Measurements from ENCODE around the gene FNTB. TPM values are rescaled to one million over a fixed set of nuclear protein-coding genes. Genes with fewer than 3 reads are reported as not detected.
"Not testable (repeated sequence)": the region's sequence is repeated elsewhere in the genome, so short reads cannot be mapped to it uniquely, and the experiment has no call there.

The FNTB gene
- total RNA-seq, 2 experiments from 2014 or later = 15.0 to 15.6 TPM

- CTCF ChIA-PET = interaction anchor here (0.6 kb wide), 1 partner anchor 598 kb away, joined by 4 read pairs; no protein-coding TSS in a partner anchor
- no peak overlapping the region for H3K4me3 Mint-ChIP-seq
- no peaks in the 10 kb centered on the region for H3K9me3 Mint-ChIP-seq (ENCODE audit: low read depth)
- H3K27me3 Mint-ChIP-seq = no peaks in the 10 kb centered on the region
- peaks cover 2% of the 10 kb centered on the region for H3K4me1 Mint-ChIP-seq
- peaks cover 5% of the 10 kb centered on the region for H3K36me3 Mint-ChIP-seq
- no peak overlapping the region for H3K27ac Mint-ChIP-seq
- ATAC-seq (no peak), DNase-seq (no peak)
Measured at GRCh38 chr14:65016471-65016870, 29.8 kb downstream of the FNTB start.

GRCh38 chr14:65019944-65020566 lies 33.4 kb downstream of the FNTB start:
- CTCF ChIA-PET = interaction anchor here (0.9 to 3.4 kb wide), 15 partner anchors 10 to 197 kb away, joined by 3 to 39 read pairs (median 4); partner anchors contain the start of gene FNTB
- Mint-ChIP-seq H3K9me3 (ENCODE audit: low read depth) (no peaks in the 10 kb centered on the region), H3K4me1 (peaks cover 2% of the 10 kb centered on the region)

GRCh38 chr14:65024957-65025356 lies 38.3 kb downstream of the FNTB start:
- ATAC-seq (no peak), DNase-seq (no peak)
- no peak overlapping the region for H3K27ac Mint-ChIP-seq
- H3K4me1 Mint-ChIP-seq = peaks cover under 1% of the 10 kb centered on the region
- H3K9me3 Mint-ChIP-seq (ENCODE audit: low read depth) = no peaks in the 10 kb centered on the region
- CTCF ChIA-PET = interaction anchor here (1.3 to 1.7 kb wide), 2 partner anchors 19 to 202 kb away, joined by 4 to 5 read pairs; no protein-coding TSS in a partner anchor
- no peaks in the 10 kb centered on the region for H3K27me3 Mint-ChIP-seq
- H3K36me3 Mint-ChIP-seq = peaks cover 10% of the 10 kb centered on the region
- H3K4me3 Mint-ChIP-seq = no peak overlapping the region

More at GRCh38 chr14:65019944-65020566, 33.4 kb downstream of the FNTB start:
- DNase-seq (no peak), ATAC-seq (peak; percentile 57)
- H3K27me3 Mint-ChIP-seq = no peaks in the 10 kb centered on the region
- H3K4me3 Mint-ChIP-seq = no peak overlapping the region
- H3K36me3 Mint-ChIP-seq = peaks cover 2% of the 10 kb centered on the region
- no peak overlapping the region for H3K27ac Mint-ChIP-seq

GRCh38 chr14:65025818-65026217 lies 39.1 kb downstream of the FNTB start:
- Mint-ChIP-seq H3K9me3 (ENCODE audit: low read depth) (no peaks in the 10 kb centered on the region), H3K27me3 (no peaks in the 10 kb centered on the region), H3K27ac (no peak overlapping the region), H3K4me3 (no peak overlapping the region), H3K4me1 (no peaks in the 10 kb centered on the region), H3K36me3 (peaks cover 10% of the 10 kb centered on the region)
- CTCF ChIA-PET = no interaction called here
- no peak for DNase-seq
- no peak for ATAC-seq

GRCh38 chr14:65026526-65026925 lies 39.8 kb downstream of the FNTB start:
- Mint-ChIP-seq H3K9me3 (ENCODE audit: low read depth) (no peaks in the 10 kb centered on the region), H3K4me1 (no peaks in the 10 kb centered on the region), H3K4me3 (no peak overlapping the region), H3K27ac (no peak overlapping the region), H3K36me3 (peaks cover 12% of the 10 kb centered on the region), H3K27me3 (no peaks in the 10 kb centered on the region)
- ATAC-seq = no peak
- no peak for DNase-seq
- CTCF ChIA-PET = no interaction called here

- CTCF ChIA-PET = no interaction called here
Measured at GRCh38 chr14:65027127-65027799, 40.6 kb downstream of the FNTB start.

GRCh38 chr14:65028937-65029336 lies 42.2 kb downstream of the FNTB start:
- peaks cover 20% of the 10 kb centered on the region for H3K36me3 Mint-ChIP-seq
- H3K27ac Mint-ChIP-seq = no peak overlapping the region
- no peak for DNase-seq
- H3K4me3 Mint-ChIP-seq = no peak overlapping the region
- no peaks in the 10 kb centered on the region for H3K9me3 Mint-ChIP-seq (ENCODE audit: low read depth)
- H3K27me3 Mint-ChIP-seq = no peaks in the 10 kb centered on the region
- CTCF ChIA-PET = no interaction called here
- no peak for ATAC-seq
- no peaks in the 10 kb centered on the region for H3K4me1 Mint-ChIP-seq

More at GRCh38 chr14:65027127-65027799, 40.6 kb downstream of the FNTB start:
- Mint-ChIP-seq H3K36me3 (peaks cover 14% of the 10 kb centered on the region), H3K27ac (no peak overlapping the region), H3K4me3 (no peak overlapping the region), H3K27me3 (no peaks in the 10 kb centered on the region), H3K4me1 (no peaks in the 10 kb centered on the region), H3K9me3 (ENCODE audit: low read depth) (no peaks in the 10 kb centered on the region)
- ATAC-seq = no peak
- no peak for DNase-seq

GRCh38 chr14:65031321-65031720 lies 44.6 kb downstream of the FNTB start:
- H3K4me3 Mint-ChIP-seq; H3K27me3 Mint-ChIP-seq; H3K4me1 Mint-ChIP-seq; ATAC-seq; H3K27ac Mint-ChIP-seq; DNase-seq; H3K9me3 Mint-ChIP-seq (ENCODE audit: low read depth): not testable (repeated sequence)
- CTCF ChIA-PET = interaction anchor here (0.7 to 0.8 kb wide), 2 partner anchors 10 to 12 kb away, joined by 3 read pairs; no protein-coding TSS in a partner anchor
- H3K36me3 Mint-ChIP-seq = peaks cover 20% of the 10 kb centered on the region

- Mint-ChIP-seq H3K27ac (no peak overlapping the region), H3K4me1 (no peaks in the 10 kb centered on the region), H3K36me3 (peaks cover 19% of the 10 kb centered on the region), H3K27me3 (no peaks in the 10 kb centered on the region), H3K4me3 (no peak overlapping the region), H3K9me3 (ENCODE audit: low read depth) (no peaks in the 10 kb centered on the region)
- ATAC-seq = no peak
- DNase-seq = no peak
- CTCF ChIA-PET = interaction anchor here (1.3 kb wide), 1 partner anchor 38 kb away, joined by 3 read pairs; no protein-coding TSS in a partner anchor
Measured at GRCh38 chr14:65032319-65032718, 45.6 kb downstream of the FNTB start.

- peaks cover 14% of the 10 kb centered on the region for H3K36me3 Mint-ChIP-seq
- H3K4me1 Mint-ChIP-seq = no peaks in the 10 kb centered on the region
- H3K27ac Mint-ChIP-seq = no peak overlapping the region
- no peak for ATAC-seq
- no peak for DNase-seq
- CTCF ChIA-PET = interaction anchor here (0.7 to 1.3 kb wide), 2 partner anchors 39 to 87 kb away, joined by 3 to 5 read pairs; no protein-coding TSS in a partner anchor
- H3K27me3 Mint-ChIP-seq = no peaks in the 10 kb centered on the region
- H3K4me3 Mint-ChIP-seq = no peak overlapping the region
- H3K9me3 Mint-ChIP-seq (ENCODE audit: low read depth) = no peaks in the 10 kb centered on the region
Measured at GRCh38 chr14:65033181-65033580, 46.5 kb downstream of the FNTB start.

- H3K4me3 Mint-ChIP-seq = no peak overlapping the region
- no peak overlapping the region for H3K27ac Mint-ChIP-seq
- no peaks in the 10 kb centered on the region for H3K4me1 Mint-ChIP-seq
- no peaks in the 10 kb centered on the region for H3K27me3 Mint-ChIP-seq
- DNase-seq (no peak), ATAC-seq (no peak)
- CTCF ChIA-PET = no interaction called here
- H3K36me3 Mint-ChIP-seq = peaks cover 14% of the 10 kb centered on the region
- H3K9me3 Mint-ChIP-seq (ENCODE audit: low read depth) = no peaks in the 10 kb centered on the region
Measured at GRCh38 chr14:65034021-65034420, 47.3 kb downstream of the FNTB start.

- CTCF ChIA-PET = interaction anchor here (1.7 kb wide), 1 partner anchor 48 kb away, joined by 4 read pairs; the partner anchor contains the start of gene FNTB
- DNase-seq (no peak), ATAC-seq (no peak)
- no peaks in the 10 kb centered on the region for H3K9me3 Mint-ChIP-seq (ENCODE audit: low read depth)
- no peaks in the 10 kb centered on the region for H3K27me3 Mint-ChIP-seq
- peaks cover 10% of the 10 kb centered on the region for H3K36me3 Mint-ChIP-seq
- H3K27ac Mint-ChIP-seq = no peak overlapping the region
- no peak overlapping the region for H3K4me3 Mint-ChIP-seq
- H3K4me1 Mint-ChIP-seq = no peaks in the 10 kb centered on the region
Measured at GRCh38 chr14:65035049-65035448, 48.4 kb downstream of the FNTB start.

GRCh38 chr14:65038966-65039365 lies 52.3 kb downstream of the FNTB start:
- no peak overlapping the region for H3K4me3 Mint-ChIP-seq
- H3K27ac Mint-ChIP-seq = no peak overlapping the region
- H3K4me1 Mint-ChIP-seq = no peaks in the 10 kb centered on the region
- ATAC-seq = no peak
- no peaks in the 10 kb centered on the region for H3K9me3 Mint-ChIP-seq (ENCODE audit: low read depth)
- DNase-seq = no peak
- peaks cover 7% of the 10 kb centered on the region for H3K36me3 Mint-ChIP-seq
- no peaks in the 10 kb centered on the region for H3K27me3 Mint-ChIP-seq
- CTCF ChIA-PET = interaction anchor here (1.0 kb wide), 1 partner anchor 50 kb away, joined by 3 read pairs; no protein-coding TSS in a partner anchor
